WTC11 (cell line): ENCODE data around the gene TRIM7. TPM values are rescaled to one million over a fixed set of nuclear protein-coding genes. Genes with fewer than 3 reads are reported as not detected.

ENCODE experiments used
- ATAC-seq: fragments of 200-7000 bp; cut with Tn5 transposase; 2 replicates; pipeline ENCODE4 v1.10.0; 2021; ENCODE audit warnings: mild to moderate bottlenecking, moderate library complexity
- CTCF ChIA-PET: fragments of 300-600 bp; sonication (Branson Sonifier 250); formaldehyde crosslinking; loops from one replicate; lab custom pipeline; 2021; ENCODE audit warnings: antibody characterized with exemption; lab: Charles Lee
- POLR2A ChIA-PET: fragments of 350-600 bp; sonication (Branson Sonifier 250); formaldehyde crosslinking; loops from one replicate; lab custom pipeline; 2021; ENCODE audit warnings: antibody characterized with exemption; lab: Charles Lee
- DNase-seq: peaks from one replicate; pipeline ENCODE4 v3.0.0; 2021; ENCODE audit warnings: low spot score
- H3K27ac Mint-ChIP-seq: 2 replicates; pipeline ENCODE4 v1.8.0; 2021; ENCODE audit warnings: mixed read lengths
- H3K27me3 Mint-ChIP-seq: 2 replicates; pipeline ENCODE4 v1.8.0; 2021; ENCODE audit warnings: low read depth, mild to moderate bottlenecking, moderate library complexity, mixed read lengths
- H3K36me3 Mint-ChIP-seq: 2 replicates; pipeline ENCODE4 v1.8.0; 2021; ENCODE audit warnings: mixed read lengths
- H3K4me1 Mint-ChIP-seq: 2 replicates; pipeline ENCODE4 v1.8.0; 2022; ENCODE audit warnings: mixed read lengths
- H3K4me3 Mint-ChIP-seq: 2 replicates; pipeline ENCODE4 v1.8.0; 2021; ENCODE audit warnings: mild to moderate bottlenecking, moderate library complexity, mixed read lengths
- H3K9me3 Mint-ChIP-seq: 2 replicates; pipeline ENCODE4 v1.8.0; 2021; ENCODE audit warnings: mixed read lengths
- CBFB ChIP-seq: sonication (generic); formaldehyde crosslinking; IDR thresholded peaks from 2 replicates; pipeline ENCODE4 v1.8.1; 2022; ENCODE audit warnings: mild to moderate bottlenecking, low read depth, missing genetic modification reagents
- E2F4 ChIP-seq: sonication (generic); formaldehyde crosslinking; IDR thresholded peaks from 2 replicates; pipeline ENCODE4 v1.8.1; 2022; ENCODE audit warnings: low read depth, mild to moderate bottlenecking, moderate library complexity, missing genetic modification reagents, borderline replicate concordance
- ERG ChIP-seq: fragments of 250-450 bp; sonication (Bioruptor Pico); IDR thresholded peaks from 2 replicates; pipeline ENCODE4 v1.8.0; 2021; ENCODE audit warnings: mild to moderate bottlenecking
- FOXJ3 ChIP-seq: sonication (generic); formaldehyde crosslinking; IDR thresholded peaks from 2 replicates; pipeline ENCODE4 v1.9.0; 2021; ENCODE audit warnings: missing genetic modification reagents, mild to moderate bottlenecking, borderline replicate concordance
- FOXK1 ChIP-seq: sonication (generic); formaldehyde crosslinking; IDR thresholded peaks from 2 replicates; pipeline ENCODE4 v1.8.0; 2022; ENCODE audit warnings: mild to moderate bottlenecking, moderate library complexity, missing genetic modification reagents
- GRHL2 ChIP-seq: fragments of 250-450 bp; sonication (Bioruptor Pico); IDR thresholded peaks from 2 replicates; pipeline ENCODE4 v1.8.0; 2022; ENCODE audit warnings: mild to moderate bottlenecking, moderate library complexity; ENCODE audit not compliant: insufficient replicate concordance, severe bottlenecking
- KAT7 ChIP-seq: sonication (generic); formaldehyde crosslinking; IDR thresholded peaks from 2 replicates; pipeline ENCODE4 v1.8.1; 2023; ENCODE audit warnings: missing genetic modification reagents, mild to moderate bottlenecking, borderline replicate concordance
- NR3C1 ChIP-seq: sonication (generic); formaldehyde crosslinking; conservative IDR thresholded peaks from 2 replicates; pipeline ENCODE4 v1.8.1; 2023; ENCODE audit warnings: low read depth, mild to moderate bottlenecking, missing genetic modification reagents
- RELA ChIP-seq: sonication (generic); formaldehyde crosslinking; IDR thresholded peaks from 2 replicates; pipeline ENCODE4 v1.8.1; 2022; ENCODE audit warnings: missing genetic modification reagents, mild to moderate bottlenecking, borderline replicate concordance
- RORB ChIP-seq: fragments of 250-450 bp; sonication (Bioruptor Pico); IDR thresholded peaks from 2 replicates; pipeline ENCODE4 v1.9.0; 2021; ENCODE audit warnings: mild to moderate bottlenecking
- SMAD3 ChIP-seq: sonication (generic); formaldehyde crosslinking; IDR thresholded peaks from 2 replicates; pipeline ENCODE4 v1.8.0; 2022; ENCODE audit warnings: missing genetic modification reagents, mild to moderate bottlenecking, borderline replicate concordance
- ZBTB43 ChIP-seq: sonication (generic); formaldehyde crosslinking; IDR thresholded peaks from 2 replicates; pipeline ENCODE4 v1.8.1; 2023; ENCODE audit warnings: mild to moderate bottlenecking, missing genetic modification reagents
- ZNF281 ChIP-seq: sonication (generic); formaldehyde crosslinking; IDR thresholded peaks from 2 replicates; pipeline ENCODE4 v1.8.0; 2023; ENCODE audit warnings: mild to moderate bottlenecking, missing genetic modification reagents
- ZNF532 ChIP-seq: fragments of 250-450 bp; sonication (Bioruptor Pico); IDR thresholded peaks from 2 replicates; pipeline ENCODE4 v1.9.0; 2021; ENCODE audit warnings: mild to moderate bottlenecking, borderline replicate concordance
- total RNA-seq: library from RNA; stranded (reverse); gene quantifications from 3 replicates; pipeline ENCODE4 v1.2.3, GENCODE V29; 2021

TRIM7 gene
- total RNA-seq, 1 experiment from 2014 or later: 1.4 TPM

GRCh38 chr5:181187500-181188213 is 17.3 kb downstream of the TRIM7 start (continued):
- no peak for TF ChIP-seq NR3C1 (CRISPR knock-in tag)
- peak; percentile 59; the same call in 1 of the 2 replicates for TF ChIP-seq FOXK1 (CRISPR knock-in tag)
- 0 out of 2 replicates have a peak, but pooled peaks have one; percentile 63 for TF ChIP-seq ZNF532
- no peak for TF ChIP-seq ZBTB43 (CRISPR knock-in tag)

DNA sequence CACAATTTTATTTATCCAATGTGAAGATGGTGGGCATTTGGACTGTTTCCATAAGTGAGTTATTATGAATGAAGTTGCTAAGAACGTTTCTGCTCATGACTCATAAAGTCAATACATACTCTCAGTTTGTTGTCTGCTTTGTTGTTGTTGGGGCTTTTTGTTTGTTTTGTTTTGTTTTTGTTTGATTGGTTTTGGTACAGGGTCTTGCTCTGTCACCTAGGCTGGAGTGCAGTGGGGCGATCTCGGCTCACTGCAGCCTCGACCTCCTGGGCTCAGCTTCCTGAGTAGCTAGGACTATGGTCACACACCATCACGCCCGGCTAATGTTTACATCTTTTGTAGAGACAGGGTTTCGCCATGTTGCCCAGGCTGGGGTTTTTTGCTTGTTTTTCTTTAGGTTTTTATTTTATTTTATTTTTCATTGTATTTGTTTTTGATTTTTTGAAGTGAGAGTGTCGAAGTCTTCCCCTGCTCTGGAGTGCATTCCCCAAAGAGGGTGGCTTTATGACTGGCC is 18.0 kb downstream of the TRIM7 start:
- no peak for TF ChIP-seq GRHL2 (CRISPR knock-in tag)
- Mint-ChIP-seq H3K4me1 (peaks cover 11% of the 10 kb centered on the region), H3K9me3 (peaks cover 4% of the 10 kb centered on the region), H3K27me3 (peaks cover 34% of the 10 kb centered on the region), H3K27ac (peak overlapping the region; percentile 29; the same call in 1 of the 2 replicates), H3K36me3 (peaks cover 7% of the 10 kb centered on the region), H3K4me3 (peak overlapping the region; percentile 97)
- DNase-seq (no peak), ATAC-seq (no peak)
- ChIA-PET CTCF (interaction anchor here (1.1 to 6.7 kb wide), 2 partner anchors 14 to 19 kb away, joined by 6 to 42 read pairs; partner anchors contain the start of gene TRIM7), POLR2A (no interaction called here)

- TF ChIP-seq RELA: no peak
- no peak for TF ChIP-seq SMAD3 (CRISPR knock-in tag)
- TF ChIP-seq RORB: no peak
- TF ChIP-seq FOXJ3 (CRISPR knock-in tag): no peak
- no peak for TF ChIP-seq E2F4 (CRISPR knock-in tag)
- no peak for TF ChIP-seq CBFB (CRISPR knock-in tag)
- TF ChIP-seq ERG (CRISPR knock-in tag): no peak
- no peak for TF ChIP-seq ZNF532
- no peak for TF ChIP-seq KAT7 (CRISPR knock-in tag)
- no peak for TF ChIP-seq ZNF281
- DNase-seq (no peak), ATAC-seq (no peak)
- ChIA-PET POLR2A (no interaction called here), CTCF (interaction anchor here (2.6 to 2.9 kb wide), 2 partner anchors 13 to 37 kb away, joined by 16 to 44 read pairs; partner anchors contain the start of gene TRIM41)
- H3K4me1 Mint-ChIP-seq: peaks cover 14% of the 10 kb centered on the region
- H3K27me3 Mint-ChIP-seq: peaks cover 31% of the 10 kb centered on the region
- peaks cover 7% of the 10 kb centered on the region for H3K36me3 Mint-ChIP-seq
- peaks cover 4% of the 10 kb centered on the region for H3K9me3 Mint-ChIP-seq
- H3K27ac Mint-ChIP-seq: no peak overlapping the region
- peak overlapping the region; percentile 43 for H3K4me3 Mint-ChIP-seq
Measured at GRCh38 chr5:181186022-181186421, 19.0 kb downstream of the TRIM7 start.
